NCI-H1436 (cell line): Measurements from ENCODE around the gene EXTL1.
"Not testable (repeated sequence)": the region's sequence is repeated elsewhere in the genome, so short reads cannot be mapped to it uniquely, and the experiment has no call there.

ENCODE experiments used
- DNase-seq: peaks from one replicate; lab custom pipeline; 2025; lab: John Stamatoyannopoulos, UW

Gene EXTL1

GRCh38 chr1:26021647-26022403, at the start of gene EXTL1:
Gene EXTL1 (plus strand): TSS chr1:26021775. CDS start chr1:26022647, 872 bp downstream.
- no peak for DNase-seq

GRCh38 chr1:25971811-25972180, 49.8 kb upstream of the EXTL1 start:
- DNase-seq = no peak

- no peak for DNase-seq
These were observed 47.8 kb upstream of the EXTL1 start for GRCh38 chr1:25973610-25974321.

GRCh38 chr1:25977801-25978200, 43.8 kb upstream of the EXTL1 start:
- DNase-seq = no peak

- DNase-seq = no peak
These were observed 43.2 kb upstream of the EXTL1 start for GRCh38 chr1:25978403-25978802.

GRCh38 chr1:25979210-25979609, 42.4 kb upstream of the EXTL1 start:
- no peak for DNase-seq

GRCh38 chr1:25985171-25985570, 36.4 kb upstream of the EXTL1 start:
- DNase-seq = no peak

GRCh38 chr1:25985670-25986069, 35.9 kb upstream of the EXTL1 start:
- no peak for DNase-seq

- not testable (repeated sequence) for DNase-seq
These were observed 34.8 kb upstream of the EXTL1 start for GRCh38 chr1:25986773-25987172.

- DNase-seq = no peak
These were observed 33.6 kb upstream of the EXTL1 start for GRCh38 chr1:25987951-25988350.

GRCh38 chr1:25989440-25990234, 31.9 kb upstream of the EXTL1 start:
- DNase-seq = no peak

- no peak for DNase-seq
These were observed 31.3 kb upstream of the EXTL1 start for GRCh38 chr1:25990251-25990650.

GRCh38 chr1:25990702-25991395, 30.7 kb upstream of the EXTL1 start:
- no peak for DNase-seq

- DNase-seq = no peak
These were observed 29.5 kb upstream of the EXTL1 start for GRCh38 chr1:25991937-25992688.

GRCh38 chr1:25992689-25993171, 28.8 kb upstream of the EXTL1 start:
- DNase-seq = no peak

- DNase-seq = no peak
These were observed 28.2 kb upstream of the EXTL1 start for GRCh38 chr1:25993197-25993951.

- DNase-seq = no peak
These were observed 27.0 kb upstream of the EXTL1 start for GRCh38 chr1:25994402-25995150.

GRCh38 chr1:25996966-25997827, 24.4 kb upstream of the EXTL1 start:
- DNase-seq = no peak
